SU-DHL-6 (cell line): ENCODE data around the gene RARG.
A peak's percentile ranks its signal among the peaks of the same experiment; 100 is the strongest.

Source experiments
- H2AFZ ChIP-seq: fragments of 200-600 bp; sonication (generic); 2 replicates; pipeline ENCODE4 v1.6.1; 2014; ENCODE audit warnings: low read depth, mild to moderate bottlenecking, moderate library complexity, mixed read lengths, antibody characterized with exemption, low read length; ENCODE audit not compliant: severe bottlenecking
- H3F3A ChIP-seq: fragments of 200-600 bp; shearing (Covaris generic); 2 replicates; pipeline ENCODE4 v1.6.0; 2016; ENCODE audit warnings: antibody characterized with exemption, mild to moderate bottlenecking; ENCODE audit not compliant: insufficient read depth
- H3K27ac ChIP-seq: fragments of 200-600 bp; sonication (generic); 2 replicates; pipeline ENCODE4 v1.5.1; 2016; ENCODE audit warnings: low read depth, mild to moderate bottlenecking, low read length, moderate library complexity, mixed read lengths
- H3K27me3 ChIP-seq: fragments of 200-600 bp; sonication (generic), shearing (Covaris generic); 2 replicates; pipeline ENCODE4 v1.6.0; 2014; ENCODE audit warnings: mild to moderate bottlenecking, low read length
- H3K36me3 ChIP-seq: fragments of 200-600 bp; sonication (generic); 2 replicates; pipeline ENCODE4 v1.6.1; 2014; ENCODE audit warnings: mild to moderate bottlenecking, low read length, mixed read lengths
- H3K4me2 ChIP-seq: fragments of 300-600, 200-600 bp; shearing (Covaris generic), sonication (generic); 2 replicates; pipeline ENCODE4 v1.6.0; 2014; ENCODE audit warnings: low read length, low read depth, mild to moderate bottlenecking; ENCODE audit not compliant: poor library complexity, severe bottlenecking
- H3K4me3 ChIP-seq: fragments of 200-600 bp; sonication (generic); 2 replicates; pipeline ENCODE4 v1.5.1; 2014; ENCODE audit warnings: antibody characterized with exemption, low read length, mild to moderate bottlenecking, mixed read lengths; ENCODE audit not compliant: insufficient read depth, poor library complexity, severe bottlenecking
- H3K79me2 ChIP-seq: fragments of 200-600 bp; sonication (generic); 2 replicates; pipeline ENCODE4 v1.6.1; 2014; ENCODE audit warnings: mild to moderate bottlenecking, low read length, moderate library complexity; ENCODE audit not compliant: insufficient read depth
- H3K9ac ChIP-seq: fragments of 200-600 bp; sonication (generic); 2 replicates; pipeline ENCODE4 v1.7.0; 2014; ENCODE audit warnings: mild to moderate bottlenecking, low read length
- H3K9me2 ChIP-seq: fragments of 200-600 bp; sonication (generic); replicated peaks from 2 replicates; pipeline ENCODE4 v1.6.1; 2014; ENCODE audit warnings: low read length; ENCODE audit not compliant: insufficient read depth
- H3K9me3 ChIP-seq: fragments of 200-600 bp; sonication (generic); 2 replicates; pipeline ENCODE4 v1.6.1; 2014; ENCODE audit warnings: low read length, mixed read lengths; ENCODE audit not compliant: insufficient read depth
- H4K20me1 ChIP-seq: fragments of 200-600 bp; sonication (generic); 2 replicates; pipeline ENCODE4 v1.6.1; 2014; ENCODE audit warnings: low read depth, mild to moderate bottlenecking, antibody characterized with exemption, low read length, moderate library complexity, mixed read lengths
- CTCF ChIP-seq: fragments of 200-600 bp; sonication (generic); IDR thresholded peaks from one replicate; pipeline ENCODE4 v1.5.1; 2017; ENCODE audit warnings: antibody characterized with exemption, mild to moderate bottlenecking, low read length, moderate library complexity; ENCODE audit not compliant: insufficient read depth, poor library complexity, severe bottlenecking
- EZH2phosphoT487 ChIP-seq: fragments of 200-600 bp; sonication (generic), shearing (Covaris generic); conservative IDR thresholded peaks from 2 replicates; pipeline ENCODE4 v1.6.1; 2018; ENCODE audit warnings: mild to moderate bottlenecking, antibody characterized with exemption, low read length, moderate library complexity, mixed read lengths

Gene RARG

GRCh38 chr12:53233671-53234121 lies 1.7 kb upstream of the RARG start:
- no peaks in the 10 kb centered on the region for H4K20me1 ChIP-seq
- no peaks in the 10 kb centered on the region for H3K9me3 ChIP-seq
- no peak overlapping the region for H3K27ac ChIP-seq
- no peak overlapping the region for H2AFZ ChIP-seq
- no peak overlapping the region for H3K4me2 ChIP-seq
- H3K4me3 ChIP-seq: no peak overlapping the region
- no peaks in the 10 kb centered on the region for H3K79me2 ChIP-seq
- no peaks in the 10 kb centered on the region for H3F3A ChIP-seq
- H3K9me2 ChIP-seq: no peaks in the 10 kb centered on the region
- no peak overlapping the region for H3K9ac ChIP-seq
- H3K27me3 ChIP-seq: peaks cover 3% of the 10 kb centered on the region; the same call in 1 of the 2 replicates
- TF ChIP-seq EZH2phosphoT487: no peak
- no peak for TF ChIP-seq CTCF
- H3K36me3 ChIP-seq: no peaks in the 10 kb centered on the region

DNA sequence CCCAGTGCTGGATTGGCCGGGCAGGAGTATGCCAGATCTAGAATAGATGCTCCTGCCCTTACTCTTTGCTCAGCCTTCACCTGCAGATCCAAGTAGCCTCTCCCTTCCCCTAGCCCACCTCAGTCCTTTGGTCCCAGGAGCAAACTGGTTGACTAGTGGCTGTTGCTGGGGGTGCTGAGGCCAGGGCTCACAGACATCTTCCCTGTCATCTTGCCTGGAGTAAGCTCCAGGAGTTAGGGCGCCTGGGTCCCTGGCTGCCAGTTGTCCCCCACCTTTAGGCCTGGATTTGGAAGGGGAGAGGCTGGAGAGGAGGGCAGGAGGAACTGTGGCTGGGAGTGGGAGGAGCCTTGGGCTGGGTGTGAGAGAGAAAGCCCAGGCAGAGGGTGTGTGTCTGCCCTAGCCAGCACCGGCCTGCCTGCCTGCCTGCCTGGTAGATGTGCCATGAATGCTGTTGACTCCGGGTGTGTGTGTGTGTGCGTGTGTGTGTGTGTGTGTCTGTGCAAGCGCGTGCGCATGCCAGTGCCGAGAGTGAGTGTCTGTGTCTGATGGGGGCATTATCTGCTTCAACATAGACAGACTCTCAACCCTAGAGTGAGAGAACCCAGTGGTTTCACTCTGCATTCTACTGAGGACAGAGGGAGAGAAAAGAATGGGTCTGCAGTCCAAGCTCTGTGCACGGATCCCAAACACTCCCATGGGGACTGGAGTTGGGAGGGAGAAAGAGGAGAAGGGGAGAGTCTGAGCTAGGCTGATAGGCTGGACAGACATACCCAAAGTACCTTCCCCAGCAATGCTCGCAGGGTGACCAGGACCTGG lies 845 bp upstream of the RARG start:
- Histone ChIP-seq H3K9ac (peak overlapping the region; percentile 32; the same call in 1 of the 2 replicates), H3K27me3 (peaks cover 3% of the 10 kb centered on the region; the same call in 1 of the 2 replicates)

DNA sequence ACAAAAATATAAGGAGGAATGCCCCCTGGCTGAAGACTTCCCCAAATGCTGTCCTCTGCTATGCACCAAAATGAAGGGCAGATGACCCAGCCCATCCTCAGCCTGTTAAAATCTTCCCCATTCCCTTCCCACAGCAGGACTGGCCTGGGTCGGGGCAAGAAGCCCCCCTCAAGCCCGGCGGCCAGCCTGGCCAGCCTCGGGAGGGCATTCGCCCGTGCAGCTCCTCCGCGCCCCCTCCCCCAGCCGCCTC lies 413 bp downstream of the RARG start:
- Histone ChIP-seq H4K20me1 (no peaks in the 10 kb centered on the region), H3K4me2 (peak overlapping the region; percentile 34), H3F3A (no peaks in the 10 kb centered on the region), H3K4me3 (peak overlapping the region; percentile 26), H3K9me2 (no peaks in the 10 kb centered on the region), H3K9ac (no peak overlapping the region), H2AFZ (no peak overlapping the region), H3K9me3 (no peaks in the 10 kb centered on the region), H3K36me3 (no peaks in the 10 kb centered on the region), H3K27ac (no peak overlapping the region), H3K27me3 (no peaks in the 10 kb centered on the region; the same call in 1 of the 2 replicates), H3K79me2 (no peaks in the 10 kb centered on the region)
- TF ChIP-seq EZH2phosphoT487: no peak
- TF ChIP-seq CTCF: no peak

More for the DNA sequence above, 845 bp upstream of the RARG start:
- Histone ChIP-seq H3K4me2 (peak overlapping the region; percentile 65), H3K79me2 (no peaks in the 10 kb centered on the region), H4K20me1 (no peaks in the 10 kb centered on the region), H2AFZ (peak overlapping the region; percentile 44), H3K27ac (no peak overlapping the region), H3K9me3 (no peaks in the 10 kb centered on the region), H3F3A (no peaks in the 10 kb centered on the region), H3K9me2 (no peaks in the 10 kb centered on the region), H3K4me3 (peak overlapping the region; percentile 42), H3K36me3 (no peaks in the 10 kb centered on the region)
- no peak for TF ChIP-seq CTCF
